GM18868 (cell line): ENCODE results near the gene NSD2.

Source experiments
- ATAC-seq: cut with Tn5 transposase; IDR thresholded peaks from one replicate; pipeline ENCODE4 v1.9.1; 2021; ENCODE audit warnings: mild to moderate bottlenecking, moderate library complexity; ENCODE audit not compliant: unreplicated experiment

NSD2 gene

GRCh38 chr4:1967512-1968149 lies 96.4 kb downstream of the NSD2 start:
- no peak for ATAC-seq

- ATAC-seq = no peak
These were observed 97.6 kb downstream of the NSD2 start for GRCh38 chr4:1968686-1969295.

- ATAC-seq = no peak
These were observed 98.9 kb downstream of the NSD2 start for GRCh38 chr4:1969928-1970723.

GRCh38 chr4:1970926-1971325 lies 99.7 kb downstream of the NSD2 start:
- ATAC-seq = no peak

- no peak for ATAC-seq
These were observed 100.4 kb downstream of the NSD2 start for GRCh38 chr4:1971456-1972200.

- no peak for ATAC-seq
These were observed 101.2 kb downstream of the NSD2 start for GRCh38 chr4:1972414-1972813.

GRCh38 chr4:1973218-1973617 lies 102.0 kb downstream of the NSD2 start:
- ATAC-seq = no peak

- ATAC-seq = no peak
These were observed 102.5 kb downstream of the NSD2 start for GRCh38 chr4:1973661-1974060.

GRCh38 chr4:1974840-1975239 lies 103.6 kb downstream of the NSD2 start:
- ATAC-seq = no peak

- no peak for ATAC-seq
These were observed 104.2 kb downstream of the NSD2 start for GRCh38 chr4:1975391-1975801.

GRCh38 chr4:1975880-1976279 lies 104.7 kb downstream of the NSD2 start:
- ATAC-seq = no peak

- no peak for ATAC-seq
These were observed 105.5 kb downstream of the NSD2 start for GRCh38 chr4:1976416-1977352.

- ATAC-seq = no peak
These were observed 107.0 kb downstream of the NSD2 start for GRCh38 chr4:1978226-1978625.

- ATAC-seq = no peak
These were observed 107.7 kb downstream of the NSD2 start for GRCh38 chr4:1978741-1979476.

- no peak for ATAC-seq
These were observed 108.4 kb downstream of the NSD2 start for GRCh38 chr4:1979477-1980196.

GRCh38 chr4:1980561-1981041 lies 109.4 kb downstream of the NSD2 start:
- no peak for ATAC-seq

- ATAC-seq = no peak
These were observed 110.3 kb downstream of the NSD2 start for GRCh38 chr4:1981251-1982058.
